ENCODE data around the gene SYT14.

DNA sequence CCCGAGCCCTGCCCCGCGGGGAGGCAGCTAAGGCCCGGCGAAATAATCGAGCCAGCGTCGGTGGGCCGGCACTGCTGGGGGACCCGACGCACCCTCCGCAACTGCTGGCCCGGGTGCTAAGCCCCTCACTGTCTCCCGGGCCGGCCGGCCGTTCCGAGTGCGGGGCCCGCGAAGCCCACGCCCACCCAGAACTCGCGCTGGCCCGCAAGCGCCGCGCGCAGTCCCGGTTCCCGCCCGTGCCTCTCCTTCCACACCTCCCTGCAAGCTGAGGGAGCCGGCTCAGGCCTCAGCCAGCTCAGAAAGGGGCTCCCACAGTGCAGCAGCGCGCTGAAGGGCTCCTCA lies 49.0 kb upstream of the SYT14 start:
- TF ChIP-seq, protein P1, sequence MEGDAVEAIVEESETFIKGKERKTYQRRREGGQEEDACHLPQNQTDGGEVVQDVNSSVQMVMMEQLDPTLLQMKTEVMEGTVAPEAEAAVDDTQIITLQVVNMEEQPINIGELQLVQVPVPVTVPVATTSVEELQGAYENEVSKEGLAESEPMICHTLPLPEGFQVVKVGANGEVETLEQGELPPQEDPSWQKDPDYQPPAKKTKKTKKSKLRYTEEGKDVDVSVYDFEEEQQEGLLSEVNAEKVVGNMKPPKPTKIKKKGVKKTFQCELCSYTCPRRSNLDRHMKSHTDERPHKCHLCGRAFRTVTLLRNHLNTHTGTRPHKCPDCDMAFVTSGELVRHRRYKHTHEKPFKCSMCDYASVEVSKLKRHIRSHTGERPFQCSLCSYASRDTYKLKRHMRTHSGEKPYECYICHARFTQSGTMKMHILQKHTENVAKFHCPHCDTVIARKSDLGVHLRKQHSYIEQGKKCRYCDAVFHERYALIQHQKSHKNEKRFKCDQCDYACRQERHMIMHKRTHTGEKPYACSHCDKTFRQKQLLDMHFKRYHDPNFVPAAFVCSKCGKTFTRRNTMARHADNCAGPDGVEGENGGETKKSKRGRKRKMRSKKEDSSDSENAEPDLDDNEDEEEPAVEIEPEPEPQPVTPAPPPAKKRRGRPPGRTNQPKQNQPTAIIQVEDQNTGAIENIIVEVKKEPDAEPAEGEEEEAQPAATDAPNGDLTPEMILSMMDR (conservative IDR thresholded peaks at IDR 0.05; ENCODE audit: low read length), result no peak
- no peak for TF ChIP-seq EZH2phosphoT487 (IDR thresholded peaks at IDR 0.05; ENCODE audit: borderline replicate concordance)
